NOMO-1 treated with DMSO at 0.1 percent for 48 hours (cell line): ENCODE data around the gene C1QTNF9B.
"Not testable (repeated sequence)": the region's sequence is repeated elsewhere in the genome, so short reads cannot be mapped to it uniquely, and the experiment has no call there.

Experiments
- DNase-seq: peaks from one replicate; lab custom pipeline; 2025; ENCODE audit not compliant: unreplicated experiment; lab: John Stamatoyannopoulos, UW

C1QTNF9B gene

GRCh38 chr13:23897452-23897919, at the start of gene C1QTNF9B:
TSS of gene C1QTNF9B (minus strand) at chr13:23897502.
- not testable (repeated sequence) for DNase-seq

DNA sequence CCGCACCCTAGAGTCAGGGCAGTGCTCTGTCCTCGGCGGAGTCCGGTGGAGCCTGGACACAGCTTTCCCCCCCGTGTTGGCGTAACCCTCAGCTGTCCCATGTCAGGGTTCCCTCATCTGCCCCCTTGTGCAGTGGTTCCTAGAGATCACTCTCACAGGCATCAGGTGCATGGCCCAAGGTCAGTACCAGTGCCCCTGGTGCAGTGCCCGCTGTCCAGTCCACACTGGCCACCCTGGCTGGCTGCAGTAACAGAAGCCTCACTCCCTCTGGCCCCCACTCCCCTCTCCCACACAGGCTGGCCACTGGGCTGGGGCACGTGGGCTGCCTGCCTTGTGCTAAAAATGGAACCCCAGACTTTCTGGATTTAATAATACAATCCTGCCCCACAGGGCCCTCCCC, 49.6 kb upstream of the C1QTNF9B start:
- no peak for DNase-seq

DNA sequence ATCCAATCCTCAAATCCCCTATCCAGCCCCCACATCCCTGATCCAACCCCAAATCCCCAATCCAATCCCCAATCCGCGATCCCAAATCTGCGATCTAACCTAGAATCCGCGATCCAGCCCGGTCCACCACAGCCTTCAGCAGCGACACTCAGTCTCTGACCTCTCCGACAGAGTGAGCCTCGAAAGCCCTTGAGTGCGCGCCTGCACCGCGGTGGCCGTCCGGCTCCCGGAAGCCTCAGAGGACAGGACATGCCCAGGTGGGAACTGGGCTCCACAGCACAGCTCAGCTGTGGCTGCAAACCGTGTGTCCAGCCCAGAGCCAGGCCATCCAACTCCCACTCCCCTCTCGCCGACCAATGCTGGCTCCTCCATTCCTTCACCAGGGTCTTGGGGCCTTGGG, 48.8 kb upstream of the C1QTNF9B start:
- no peak for DNase-seq

DNA sequence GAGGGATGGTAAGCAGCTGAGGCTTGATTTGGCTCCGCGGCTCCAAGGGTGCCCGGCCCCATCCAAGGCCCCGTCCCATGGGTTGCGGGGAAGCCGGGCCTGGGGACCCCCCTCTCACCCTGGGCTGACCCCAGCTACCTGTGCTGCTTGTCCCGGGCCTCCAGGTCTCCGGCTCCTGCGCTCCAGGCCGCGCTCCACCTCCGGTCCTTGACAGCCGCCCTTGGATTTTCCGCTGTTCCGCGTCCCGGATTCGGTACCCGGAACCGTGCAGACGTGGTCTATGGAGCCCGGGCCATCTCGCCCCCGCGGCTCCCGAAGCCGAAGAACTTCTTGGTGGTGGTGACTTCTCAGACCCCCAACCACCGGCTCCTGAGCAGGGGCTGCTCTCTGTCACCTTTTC, 48.3 kb upstream of the C1QTNF9B start:
- no peak for DNase-seq

DNA sequence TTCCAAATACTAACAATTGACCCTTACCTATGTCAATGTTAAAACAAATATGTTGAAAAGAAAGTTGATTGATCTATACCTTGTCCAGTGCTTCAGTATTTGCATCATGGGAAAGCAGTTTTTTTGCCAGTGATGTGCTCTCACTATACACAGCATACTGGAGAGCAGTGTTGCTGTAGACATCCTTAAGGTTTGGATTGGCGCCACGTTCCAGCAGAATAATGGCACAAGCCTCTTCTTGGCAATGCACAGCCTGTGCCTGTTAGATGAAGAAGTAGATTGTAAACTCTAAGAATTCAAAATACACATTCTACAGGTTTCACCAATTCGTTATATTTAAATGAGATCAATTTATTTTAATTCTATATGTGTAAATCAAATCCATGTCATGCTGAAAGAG, 43.9 kb upstream of the C1QTNF9B start:
- no peak for DNase-seq

- DNase-seq, result not testable (repeated sequence)
Observed at GRCh38 chr13:23939666-23940065, 42.4 kb upstream of the C1QTNF9B start.

GRCh38 chr13:23934520-23934919, 37.2 kb upstream of the C1QTNF9B start:
- DNase-seq, result no peak

DNA sequence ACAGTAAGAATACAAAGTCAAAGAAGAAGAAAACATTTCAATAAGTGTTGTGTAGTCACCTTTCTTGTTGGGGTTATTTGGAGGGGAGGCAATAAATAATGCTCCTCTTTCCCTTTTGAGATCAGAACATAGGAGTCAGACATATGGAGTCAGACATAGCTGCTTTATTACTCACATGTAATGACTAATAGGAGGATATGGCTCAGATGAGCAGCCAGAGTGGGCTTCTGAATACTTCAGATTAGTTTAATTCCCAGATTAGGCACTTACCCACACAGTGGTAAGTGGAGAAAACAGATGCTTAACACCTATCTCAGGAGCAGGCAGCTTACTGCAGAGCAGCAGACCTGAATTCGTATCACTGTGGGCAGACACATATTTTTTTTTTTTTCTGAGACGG, 31.7 kb upstream of the C1QTNF9B start:
- DNase-seq, result no peak

GRCh38 chr13:23923031-23923430, 25.7 kb upstream of the C1QTNF9B start:
- DNase-seq, result no peak

DNA sequence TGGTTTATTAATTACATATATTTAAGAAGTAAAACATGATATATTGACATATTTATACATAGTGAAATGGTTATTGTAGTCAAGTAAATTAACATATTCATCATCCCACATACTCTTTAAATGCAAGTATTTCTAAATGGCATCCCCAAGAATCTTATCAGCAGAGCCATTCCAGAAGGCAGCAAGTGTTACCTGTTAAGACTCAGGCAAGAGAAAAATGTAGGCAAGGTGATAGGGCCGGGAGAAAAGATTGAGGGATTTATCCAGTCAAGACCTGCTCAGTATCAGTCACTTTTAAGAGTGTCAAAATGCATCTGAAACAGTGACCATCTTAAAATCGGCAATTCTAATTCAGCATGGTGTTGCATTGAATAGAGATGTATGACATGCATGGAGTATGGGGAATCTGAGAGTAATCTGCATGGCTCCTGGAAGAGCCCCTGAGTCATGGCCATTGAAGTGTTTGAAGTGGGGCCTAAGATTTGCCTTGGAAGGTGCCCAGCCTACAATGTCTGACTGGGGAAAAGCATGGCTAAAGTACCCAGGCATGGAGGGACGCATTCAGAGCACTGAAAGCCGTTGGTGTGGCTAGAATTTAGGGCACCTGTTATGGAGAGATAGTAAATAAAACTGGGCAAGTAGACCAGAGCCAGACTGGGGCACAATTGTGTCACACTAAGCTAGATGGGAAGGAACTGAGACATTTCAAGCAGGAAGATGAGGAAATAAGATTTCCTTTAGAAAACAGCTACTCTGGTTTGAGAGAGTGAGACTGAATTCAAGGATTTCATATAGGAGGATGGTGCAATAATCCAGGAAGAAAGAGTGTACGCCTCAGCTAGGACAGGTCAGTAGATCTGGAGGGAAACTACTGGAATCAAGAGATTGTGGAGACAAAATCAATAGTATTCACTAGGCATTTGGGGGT, 25.0 kb upstream of the C1QTNF9B start:
- no peak for DNase-seq

- DNase-seq, result peak; percentile 46
Observed at GRCh38 chr13:23921451-23921888, 24.2 kb upstream of the C1QTNF9B start.

DNA sequence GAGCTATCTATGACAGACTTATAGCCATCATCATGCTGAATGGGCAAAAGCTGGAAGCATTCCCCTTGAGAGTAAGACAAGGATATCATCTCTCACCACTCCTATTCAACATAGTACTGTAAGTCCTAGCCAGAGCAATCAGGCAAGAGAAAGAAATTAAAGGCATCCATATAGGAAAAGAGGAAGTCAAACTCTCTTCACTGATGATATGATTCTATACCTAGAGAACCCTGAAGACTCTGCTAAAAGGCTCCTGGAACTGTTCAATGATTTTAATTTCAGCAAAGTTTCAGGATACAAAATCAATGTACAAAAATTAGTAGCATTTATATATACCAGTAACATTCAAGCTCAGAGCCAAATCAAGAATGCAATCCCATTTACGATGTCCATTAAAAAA, 21.7 kb upstream of the C1QTNF9B start:
- DNase-seq, result no peak

- DNase-seq, result no peak
Observed at GRCh38 chr13:23918208-23918607, 20.9 kb upstream of the C1QTNF9B start.

GRCh38 chr13:23915308-23915707, 18.0 kb upstream of the C1QTNF9B start:
- DNase-seq, result no peak

GRCh38 chr13:23912469-23912868, 15.2 kb upstream of the C1QTNF9B start:
- DNase-seq, result no peak

DNA sequence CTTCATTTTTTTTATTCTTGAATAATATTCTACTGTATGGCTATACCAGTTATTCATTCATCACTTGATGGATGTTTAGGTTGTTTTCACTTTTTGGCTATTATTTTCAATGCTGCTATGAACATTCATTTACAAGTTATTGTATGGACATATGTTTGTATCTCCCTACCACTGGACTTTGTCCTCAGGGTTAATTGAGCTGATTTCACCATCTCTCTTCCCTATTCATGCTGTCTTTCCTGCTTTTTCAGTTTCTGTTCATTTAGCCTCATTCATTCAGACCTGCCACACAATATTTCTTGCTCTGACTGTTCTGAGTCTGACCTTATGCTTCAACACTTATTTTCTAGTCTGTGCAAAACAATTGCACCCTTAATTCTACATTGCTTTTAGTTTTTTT, 12.3 kb upstream of the C1QTNF9B start:
- peak; percentile 51 for DNase-seq

DNA sequence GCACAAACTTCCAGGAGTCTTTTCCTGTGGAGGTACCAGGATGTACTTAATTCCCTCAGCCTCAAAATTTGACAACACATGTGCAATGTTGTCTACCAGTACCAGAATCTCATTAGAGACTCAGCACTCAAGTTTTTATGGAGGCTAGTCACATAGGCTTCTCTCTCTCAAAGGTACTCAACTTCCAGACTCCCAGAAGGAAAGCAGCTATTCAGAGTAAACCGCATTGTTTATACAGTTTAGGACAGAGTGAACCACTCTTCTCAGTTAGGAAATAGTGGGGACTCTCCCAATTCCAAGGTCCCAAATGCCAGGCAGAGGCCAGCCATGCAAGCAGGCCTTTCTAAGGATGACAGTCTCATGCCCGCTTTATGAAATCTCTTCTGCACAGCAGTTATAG, 8.5 kb upstream of the C1QTNF9B start:
- no peak for DNase-seq

DNA sequence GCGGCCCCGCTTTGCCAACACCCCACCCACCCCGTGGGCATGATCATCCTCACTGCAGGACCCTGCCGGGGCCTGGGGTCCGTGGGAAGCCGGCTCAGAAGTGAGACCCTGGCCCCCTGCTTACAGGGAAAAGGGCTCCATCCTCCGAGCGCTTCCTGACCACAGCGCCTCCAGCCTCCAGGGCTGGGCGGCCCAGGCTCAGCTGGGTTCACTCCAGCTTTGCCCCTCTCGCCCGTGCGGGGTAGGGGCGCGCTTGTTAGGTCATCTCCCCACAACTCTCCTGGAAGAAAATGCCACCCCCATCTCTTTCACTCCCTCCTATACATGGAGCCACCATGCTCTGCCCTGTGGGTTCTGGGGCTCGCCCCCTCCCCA, 6.6 kb upstream of the C1QTNF9B start:
- no peak for DNase-seq

- DNase-seq, result no peak
Observed at GRCh38 chr13:23902975-23903905, 5.9 kb upstream of the C1QTNF9B start.

GRCh38 chr13:23901365-23901764, 4.1 kb upstream of the C1QTNF9B start:
- DNase-seq, result no peak

GRCh38 chr13:23899555-23899954, 2.3 kb upstream of the C1QTNF9B start:
- peak; percentile 31 for DNase-seq

DNA sequence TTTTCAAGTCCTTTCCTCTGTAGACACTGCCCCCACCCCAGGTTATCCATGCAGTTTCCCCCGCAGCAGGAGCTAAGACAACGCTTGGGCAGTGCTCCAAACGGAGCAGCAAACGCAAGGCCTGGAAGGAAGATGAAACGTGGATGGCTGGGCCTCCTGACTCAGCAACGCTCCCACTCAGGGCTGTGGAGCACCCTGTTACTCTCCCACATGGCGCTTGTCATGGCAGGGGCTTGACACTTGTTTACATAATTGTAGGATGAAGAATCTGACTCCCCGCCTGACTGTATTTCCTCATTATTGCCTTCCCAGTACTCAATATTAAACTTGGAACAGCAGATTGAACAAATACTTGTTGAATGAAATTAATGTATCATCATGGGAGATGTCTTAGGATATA, 799 bp upstream of the C1QTNF9B start:
- no peak for DNase-seq
